ENCODE data around the gene ELOF1.

ELOF1 gene

DNA sequence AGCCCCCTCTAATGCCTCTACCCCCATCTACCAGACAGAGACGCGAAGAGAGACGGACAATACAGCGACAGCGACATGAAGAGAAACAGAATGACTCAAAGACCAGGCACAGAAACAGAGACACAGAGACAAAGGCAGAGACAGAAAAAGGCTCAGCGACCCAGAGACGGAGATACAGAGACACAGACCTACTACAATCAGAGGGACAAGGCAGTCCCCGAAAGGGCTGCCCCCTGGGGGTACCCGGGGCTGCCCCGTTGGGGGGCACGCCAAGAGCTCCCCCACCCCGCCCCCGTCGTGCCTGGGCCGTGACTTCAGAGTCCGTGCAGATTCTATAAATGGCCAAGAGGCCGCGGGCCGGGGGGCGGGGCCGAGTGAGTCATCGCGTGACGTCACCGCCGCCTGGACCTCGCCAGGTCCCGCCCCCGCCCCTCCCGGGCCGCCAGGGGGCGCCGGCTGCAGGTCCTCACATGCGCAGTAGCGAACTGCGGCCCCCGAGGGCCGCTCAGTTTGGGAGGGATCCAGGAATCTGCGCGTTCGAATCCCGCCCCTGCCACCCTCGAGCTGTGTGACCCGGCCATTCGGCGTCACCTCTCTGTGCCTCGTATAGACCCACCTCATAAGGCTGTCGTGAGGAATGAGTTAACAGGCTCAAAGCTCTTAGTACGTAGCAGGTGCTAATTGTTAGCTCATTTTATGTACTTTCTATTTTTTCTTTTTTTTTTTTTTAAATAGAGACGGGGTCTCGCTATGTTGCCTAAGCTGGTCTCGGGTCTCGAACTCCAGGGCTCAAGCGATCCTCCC lies 23.0 kb downstream of the ELOF1 start:
- peak; percentile 89 for DNase-seq (ENCODE audit: low spot score)

DNA sequence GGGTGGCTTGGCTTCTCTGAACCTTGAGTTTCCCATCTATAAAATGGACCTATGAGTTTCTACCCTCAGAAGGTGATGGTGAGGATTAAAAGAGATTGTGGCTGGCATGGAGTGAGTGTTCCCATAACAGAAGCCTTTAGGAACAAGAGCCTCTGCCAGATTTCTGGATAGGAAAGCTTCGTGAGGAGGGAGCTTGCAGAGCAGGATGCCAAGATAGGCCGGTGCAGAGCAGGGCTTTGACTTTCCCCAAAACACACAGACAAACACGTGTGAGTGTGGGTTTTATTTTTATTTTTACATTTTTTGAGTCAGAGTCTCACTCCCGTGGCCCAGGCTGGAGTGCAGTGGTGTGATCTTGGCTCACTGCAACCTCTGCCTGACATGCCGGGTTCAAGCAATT lies 24.1 kb downstream of the ELOF1 start:
- DNase-seq (ENCODE audit: low spot score): no peak

DNA sequence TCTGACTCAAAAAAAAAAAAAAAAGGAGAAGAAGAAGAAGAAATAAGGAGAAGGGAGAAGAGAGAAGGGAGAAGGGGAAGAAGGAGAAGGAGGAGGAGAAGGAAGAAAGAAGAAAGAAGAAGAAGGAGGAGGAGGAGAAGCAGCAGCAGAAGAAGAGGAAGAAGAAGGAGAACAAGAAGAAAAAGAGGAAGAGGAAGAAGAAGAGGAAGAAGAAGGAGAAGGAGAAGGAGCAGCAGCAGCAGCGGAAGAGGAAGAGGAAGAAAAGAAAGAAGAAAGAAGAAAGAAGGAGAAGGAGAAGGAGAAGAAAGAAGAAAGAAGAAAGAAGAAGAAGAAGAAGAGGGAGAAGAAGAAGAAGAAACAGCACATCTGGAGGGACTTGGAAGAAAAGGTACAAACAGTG lies 24.5 kb downstream of the ELOF1 start:
- DNase-seq (ENCODE audit: low spot score): no peak

DNA sequence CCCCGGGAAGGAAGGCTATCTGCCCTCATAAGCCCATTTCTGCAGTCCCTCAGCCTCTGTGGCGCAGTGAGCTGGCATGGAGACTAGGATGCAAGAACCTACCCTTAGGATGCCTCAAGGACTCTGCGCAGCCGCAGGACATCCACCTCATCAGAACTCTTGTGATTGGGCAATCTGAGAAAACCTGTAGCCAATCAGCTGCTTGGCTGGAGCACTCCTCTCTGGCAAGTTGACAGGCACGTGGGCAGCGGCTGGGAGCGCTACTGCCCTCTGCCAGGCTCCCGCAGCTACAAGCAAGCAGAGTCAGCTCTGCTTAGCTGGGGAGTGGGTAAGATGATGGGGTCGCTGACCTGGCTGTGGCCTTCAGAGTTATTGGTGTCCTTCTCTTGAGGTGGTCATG lies 28.6 kb downstream of the ELOF1 start:
- peak; percentile 33 for DNase-seq (ENCODE audit: low spot score)

DNA sequence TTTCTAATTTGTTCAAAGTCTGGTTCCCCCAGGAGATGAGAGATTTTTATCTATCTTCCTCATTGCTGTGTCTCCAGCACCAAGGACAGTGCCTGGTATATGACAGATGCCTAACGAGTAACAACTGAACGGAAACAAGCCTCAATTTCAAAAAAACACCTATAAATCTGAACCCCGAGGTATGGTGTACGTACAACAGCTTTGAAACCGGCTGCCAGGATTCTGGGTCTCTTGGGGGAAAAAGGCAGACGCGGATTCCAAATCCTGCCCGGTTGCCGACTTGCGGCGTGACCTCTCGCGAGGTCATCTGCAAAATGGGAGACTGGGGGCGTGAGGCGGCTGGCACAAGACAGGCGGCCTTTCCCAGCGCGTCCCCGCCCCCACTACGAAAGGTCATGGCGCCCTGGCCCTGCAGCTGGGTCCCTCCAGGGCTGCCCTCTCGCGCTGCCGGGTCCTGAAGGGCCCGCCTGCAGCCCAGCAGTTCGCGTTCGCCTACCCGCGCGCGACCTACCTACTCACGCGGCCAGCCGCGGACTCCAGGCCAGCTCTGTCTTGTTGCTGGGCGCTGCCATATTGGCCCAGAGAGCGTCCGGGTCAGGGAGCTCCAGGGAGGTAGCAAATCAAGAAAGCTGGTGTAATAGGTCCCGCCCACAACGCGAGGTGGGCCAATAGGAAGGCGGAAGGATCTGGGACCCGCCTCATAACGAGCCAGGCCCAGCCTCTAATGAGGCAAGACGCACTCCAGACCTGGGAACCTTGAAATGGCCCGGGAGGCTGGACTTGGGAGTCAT lies 30.3 kb downstream of the ELOF1 start, which contains the start of gene ECSIT:
TSS of gene ECSIT (minus strand) at position 584 of the 791 bp plus-strand sequence. CDS start 9,964 bp downstream, outside the sequence.
- DNase-seq (ENCODE audit: low spot score): peak; percentile 97

DNA sequence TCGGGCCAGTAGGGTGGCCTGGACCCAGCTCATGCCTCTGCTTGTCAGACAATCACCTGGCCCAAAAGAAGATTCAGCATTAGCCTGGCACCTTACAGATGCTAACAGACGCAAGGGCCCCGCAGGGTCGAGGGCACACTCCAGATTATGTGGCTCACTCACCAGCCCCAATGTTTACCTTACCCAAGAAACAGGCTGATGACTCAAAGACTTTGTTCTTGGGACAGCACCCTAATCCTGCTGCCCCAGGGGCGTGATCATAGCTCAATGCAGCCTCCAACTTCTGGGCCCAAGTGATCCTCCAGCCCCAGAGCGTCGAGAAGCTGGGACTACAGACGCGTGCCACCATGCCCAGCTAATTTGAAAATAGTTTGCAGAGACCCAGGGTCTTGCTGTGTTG lies 39.9 kb downstream of the ELOF1 start:
- DNase-seq (ENCODE audit: low spot score): no peak

DNA sequence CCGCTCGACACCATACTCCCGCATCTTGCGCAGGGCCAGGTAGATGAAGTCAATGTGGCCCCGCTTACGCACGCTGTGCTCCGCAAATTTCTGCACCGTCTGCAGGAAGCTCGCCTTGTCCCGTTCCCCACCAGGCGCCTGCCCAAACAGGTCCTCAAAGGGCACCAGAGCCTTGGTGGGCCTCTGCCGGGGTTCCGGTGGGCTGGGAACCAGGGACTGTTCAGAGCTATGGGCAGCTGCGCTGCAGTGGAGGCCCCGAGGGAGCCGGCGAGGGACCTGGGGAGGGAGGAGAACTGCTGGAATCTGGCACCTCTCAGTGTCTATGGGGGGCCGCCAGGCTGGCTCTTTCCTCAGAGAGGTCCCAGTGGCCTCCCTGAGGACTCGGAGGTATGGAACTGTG lies 45.1 kb downstream of the ELOF1 start:
- DNase-seq (ENCODE audit: low spot score): no peak

DNA sequence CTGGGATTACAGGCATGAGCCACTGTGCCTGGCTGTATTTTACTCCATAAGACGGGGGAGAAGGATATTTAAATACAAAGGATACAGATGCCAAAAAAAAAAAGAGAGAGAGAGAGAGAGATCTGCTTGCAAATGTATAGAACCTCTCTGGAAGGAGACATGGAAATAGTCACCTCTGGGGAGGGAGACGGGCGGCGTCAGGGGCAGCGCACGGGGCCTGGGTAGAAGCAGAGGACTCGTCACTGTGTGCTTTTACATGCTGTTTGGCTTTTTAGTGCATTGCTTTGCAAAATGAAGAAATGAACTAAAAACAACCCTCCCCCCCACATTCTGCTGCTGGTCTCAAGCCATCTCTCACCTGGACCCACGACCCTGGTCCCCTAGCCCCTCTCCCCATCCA lies 48.6 kb downstream of the ELOF1 start:
- no peak for DNase-seq (ENCODE audit: low spot score)

DNA sequence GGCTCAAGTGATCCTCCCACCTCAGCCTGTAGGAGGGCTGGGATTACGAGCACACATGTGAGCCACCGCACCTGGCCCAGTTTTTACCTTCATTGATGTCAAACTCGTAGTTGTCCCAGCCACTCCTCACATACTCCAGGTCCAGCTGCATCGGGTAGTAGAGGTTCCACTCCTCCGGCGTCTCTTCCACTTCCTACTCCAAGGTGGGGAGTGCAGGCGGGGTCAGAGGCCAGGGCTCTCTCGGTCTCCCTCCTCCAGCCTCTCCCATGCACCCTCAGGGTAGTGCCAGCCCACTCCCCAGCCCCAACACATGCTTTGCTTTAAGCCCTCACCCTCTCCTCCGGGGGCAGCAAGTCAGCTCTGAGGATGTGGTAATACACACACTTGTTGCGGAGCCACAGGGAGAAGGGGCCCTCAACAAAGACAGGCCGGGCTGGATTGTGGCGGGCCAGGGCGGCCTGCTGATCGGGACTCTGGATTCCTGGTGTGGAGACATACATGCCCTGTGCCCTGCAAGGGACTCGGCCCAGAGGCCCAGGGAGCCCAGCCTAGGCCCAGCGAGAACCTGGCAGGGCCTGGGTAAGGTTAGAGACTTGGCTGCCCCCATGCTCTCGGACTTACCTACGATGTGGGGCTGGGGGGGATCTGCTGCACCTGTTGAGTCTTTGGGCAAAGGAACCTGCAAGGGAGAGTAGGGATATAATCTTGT lies 51.5 kb downstream of the ELOF1 start:
- DNase-seq (ENCODE audit: low spot score): no peak

DNA sequence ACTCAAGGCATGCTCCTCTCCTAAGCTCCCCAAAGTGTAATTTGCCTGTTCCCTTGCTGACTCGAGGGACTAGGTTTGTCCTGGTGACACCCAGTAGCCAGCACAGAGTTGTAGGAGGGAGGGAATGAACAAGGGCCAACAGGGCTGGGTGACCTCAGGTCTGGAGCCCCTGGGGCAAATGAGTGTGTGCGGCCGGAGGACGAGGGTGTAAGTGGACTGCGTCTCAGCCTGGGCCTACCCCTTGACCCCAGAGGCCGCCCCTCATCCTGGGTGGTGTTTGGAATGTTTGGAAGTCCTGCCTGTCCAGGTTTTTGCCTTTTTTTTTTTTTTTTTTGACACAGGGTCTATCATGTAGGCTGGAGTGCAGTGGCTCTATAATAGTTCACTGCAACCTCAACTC lies 52.1 kb downstream of the ELOF1 start:
- DNase-seq (ENCODE audit: low spot score): no peak

DNA sequence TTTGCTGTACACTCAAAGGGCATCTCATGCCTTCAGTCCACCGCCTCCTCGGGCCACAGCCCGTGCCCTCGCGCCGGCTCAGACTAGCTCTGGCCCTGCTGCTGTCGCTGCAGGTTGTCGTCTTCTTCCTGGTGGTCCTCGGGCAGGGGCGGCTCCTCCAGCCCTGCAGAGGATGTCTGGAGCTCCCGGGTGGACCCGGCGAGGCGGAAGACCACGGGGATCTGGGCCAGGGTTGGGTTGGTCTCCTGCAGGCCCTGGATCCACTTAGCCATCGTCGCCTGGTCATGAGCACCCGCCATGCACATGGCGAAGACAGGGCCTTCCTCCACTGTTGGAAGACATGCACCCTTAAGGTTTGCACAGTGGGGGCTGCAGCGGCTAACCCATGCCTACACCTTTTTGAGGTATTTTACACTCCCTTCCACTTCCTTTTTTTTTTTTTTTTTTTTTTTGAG lies 52.9 kb downstream of the ELOF1 start:
- no peak for DNase-seq (ENCODE audit: low spot score)

DNA sequence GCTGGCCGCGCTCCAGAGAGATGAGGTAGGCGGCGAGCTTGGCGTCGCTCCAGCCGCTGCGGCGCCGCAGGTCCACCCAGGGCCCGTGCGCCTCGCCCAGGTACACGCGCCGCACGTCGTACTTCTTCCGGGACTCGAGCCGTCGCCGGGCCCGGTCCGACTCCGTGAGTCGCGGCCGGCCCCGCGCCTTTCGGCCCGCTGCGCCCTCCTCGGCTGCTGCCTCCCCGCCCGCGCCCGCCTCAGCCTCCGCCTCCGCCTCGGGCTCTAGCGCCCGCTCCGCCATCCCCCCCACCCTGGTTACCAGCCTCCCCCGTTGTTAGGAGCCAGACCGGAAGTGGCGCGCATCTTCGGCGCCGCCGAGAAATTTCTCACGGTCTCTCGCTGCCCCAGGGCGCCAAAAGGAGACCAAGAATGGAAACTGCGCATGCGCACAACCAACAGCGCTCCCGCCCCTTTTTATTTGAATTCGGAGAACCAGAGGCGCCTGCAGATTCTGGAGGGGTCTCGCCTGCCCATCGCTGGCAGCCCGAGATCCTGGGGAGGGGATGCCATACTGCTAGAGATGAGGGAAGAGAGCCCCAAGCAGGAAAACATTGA lies 53.4 kb downstream of the ELOF1 start, which contains the start of gene ZNF653:
TSS of gene ZNF653 (minus strand) at position 336 of the 597 bp plus-strand sequence. CDS start at position 283, 53 bp downstream.
- DNase-seq (ENCODE audit: low spot score): peak; percentile 94

DNA sequence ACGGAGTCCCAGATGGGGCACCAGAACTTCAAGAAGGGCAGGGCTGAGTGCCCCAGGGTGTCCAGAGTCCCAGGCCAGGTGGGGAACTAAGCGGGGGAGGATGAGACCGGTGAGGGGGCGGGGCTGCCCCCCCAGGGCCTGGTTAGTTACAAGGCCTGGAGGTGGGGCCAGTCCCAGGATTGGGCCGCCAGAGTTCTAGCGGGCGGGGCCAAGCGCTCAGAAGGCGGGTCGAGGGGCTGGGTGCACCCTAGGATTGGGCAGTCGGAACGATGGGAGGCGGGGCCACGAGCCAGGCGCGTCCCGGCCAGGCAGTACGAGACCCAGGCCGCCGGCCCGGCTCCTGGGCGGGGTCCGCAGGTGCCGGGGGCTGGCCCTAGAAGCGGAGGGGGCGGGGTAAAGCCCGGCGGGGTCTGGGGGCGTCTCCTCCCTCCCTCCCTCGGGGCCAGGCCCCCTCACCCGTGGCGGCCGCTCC lies 54.0 kb downstream of the ELOF1 start:
- peak; percentile 93 for DNase-seq (ENCODE audit: low spot score)

DNA sequence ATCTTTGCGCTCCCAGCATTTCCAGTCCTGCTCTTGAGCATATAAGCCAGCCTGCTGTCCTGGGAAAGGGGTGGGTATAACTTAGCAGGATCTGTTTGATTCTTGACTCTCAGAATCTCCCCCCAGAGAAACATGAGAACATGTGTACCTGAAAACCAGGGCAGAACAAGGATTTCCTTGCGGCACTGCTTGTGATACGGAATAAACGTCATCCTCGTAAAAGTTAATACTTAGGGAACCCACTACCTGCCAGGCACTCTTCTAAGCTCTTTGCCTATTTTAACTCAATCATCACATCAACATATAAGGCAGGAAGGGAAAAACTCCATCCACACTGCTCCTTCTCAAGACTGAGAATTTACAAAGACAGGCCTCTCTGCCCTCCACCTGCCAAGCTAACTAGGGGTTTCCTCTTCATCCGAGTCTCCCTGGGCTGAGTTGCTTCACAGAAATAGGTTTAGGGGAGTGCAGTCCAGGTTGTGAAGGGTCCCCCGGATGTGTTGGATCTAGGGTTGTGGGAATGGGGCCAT lies 54.5 kb downstream of the ELOF1 start:
- no peak for DNase-seq (ENCODE audit: low spot score)

Measured in LoVo (cell line).